ENCODE results near the gene CCSER1.

DNA sequence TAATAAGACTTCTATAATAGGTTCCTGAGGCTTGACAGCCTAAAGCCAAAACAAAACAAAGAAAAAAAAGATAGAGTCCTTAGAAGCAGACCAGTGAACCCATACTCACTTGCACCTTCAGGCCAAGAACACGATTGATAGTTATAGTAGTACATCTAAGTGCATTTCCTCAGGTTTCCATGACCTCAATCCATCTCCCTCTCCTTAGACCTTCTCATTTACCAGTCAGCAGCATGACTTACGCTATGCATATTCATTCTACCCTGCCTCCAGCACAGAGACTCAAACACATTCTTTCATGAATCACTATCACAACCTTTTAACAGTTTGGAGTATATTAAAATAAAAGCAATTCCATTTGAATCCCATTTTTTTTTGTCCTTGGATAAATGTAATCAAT lies 855.6 kb downstream of the CCSER1 start:
- TF ChIP-seq REST (IDR thresholded peaks at IDR 0.05) (no peak), CTCF (IDR thresholded peaks at IDR 0.05; ENCODE audit: low read depth, low read length, missing input control) (no peak)

Measured in liver (tissue), 2 donors.